Measurements from ENCODE around the gene SPO11. TPM values are rescaled to one million over a fixed set of nuclear protein-coding genes. Genes with fewer than 3 reads are reported as not detected.

The SPO11 gene

DNA sequence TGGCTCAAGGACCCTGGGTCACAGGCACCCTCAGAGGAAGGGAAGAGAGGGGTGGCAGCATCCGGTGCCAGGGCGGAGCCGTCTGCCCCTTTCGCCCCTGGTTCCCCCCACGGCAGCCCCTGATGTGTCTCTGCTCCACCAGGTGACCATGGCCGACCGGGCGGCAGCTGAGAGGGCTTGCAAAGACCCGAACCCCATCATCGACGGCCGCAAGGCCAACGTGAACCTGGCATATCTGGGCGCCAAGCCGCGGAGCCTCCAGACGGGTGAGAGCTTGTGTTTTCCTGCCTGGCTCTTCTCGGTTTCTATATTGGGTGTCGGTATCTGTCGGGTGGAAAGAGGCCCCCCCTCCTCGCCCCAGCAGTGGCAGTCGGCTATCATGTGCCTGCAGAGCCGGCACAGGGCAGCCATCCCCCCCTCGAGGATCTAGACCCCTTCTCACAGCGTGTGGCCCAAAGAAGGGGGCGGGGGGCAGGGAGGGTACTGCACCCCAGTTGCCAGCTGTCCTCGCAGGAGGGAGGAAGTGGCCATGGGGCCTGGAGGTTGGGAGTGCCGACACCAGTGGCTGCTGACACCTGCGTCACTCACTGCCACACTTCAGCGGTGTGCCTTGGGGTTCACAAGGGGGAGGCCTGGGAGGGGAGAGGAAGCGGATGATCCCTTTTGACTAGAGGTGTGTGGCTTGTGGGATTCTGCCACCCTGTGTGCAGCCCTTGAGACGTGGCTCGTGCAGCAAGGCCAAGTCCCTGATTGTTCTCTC lies 63.1 kb downstream of the SPO11 start:
- no peak overlapping the region for H3K27ac ChIP-seq (replicated peaks; ENCODE audit: low read length)
- no CpG with 5 or more reads among the region's 33 CpGs for WGBS, 2 donors (ENCODE audit: extremely low coverage in 2 of 2, insufficient read length in 2 of 2, insufficient replicate concordance in 1 of 2)

More for the DNA sequence above, 63.1 kb downstream of the SPO11 start:
- Histone ChIP-seq H4K91ac (ENCODE audit: low read depth, low read length, poor library complexity) (no peak overlapping the region), H2BK12ac (ENCODE audit: low read length) (no peak overlapping the region), H2AFZ (ENCODE audit: low read length) (no peak overlapping the region), H3K27me3 (ENCODE audit: control insufficient read depth in 3 of 3, insufficient read depth in 3 of 3, low read depth in 1 of 3, low read length in 3 of 3) (peaks cover 0 to 16% (median 6%) of the 10 kb centered on the region in 3 experiments), H3K4ac (ENCODE audit: low read length) (no peak overlapping the region), H4K8ac (ENCODE audit: low read depth, low read length) (no peak overlapping the region), H3K79me1 (ENCODE audit: low read depth, low read length) (peaks cover 16% of the 10 kb centered on the region), H3K4me3 (ENCODE audit: low read length in 2 of 2) (peak overlapping the region; percentile 15 to 99), H3K4me2 (ENCODE audit: insufficient read depth, low read length, poor library complexity, severe bottlenecking) (peak overlapping the region; percentile 54), H3K9me3 (replicated peaks in 1 of 2; ENCODE audit: control insufficient read depth in 2 of 2, insufficient read depth in 1 of 2, low read depth in 1 of 2, low read length in 2 of 2) (peaks cover 0 to 2% of the 10 kb centered on the region in 2 donors), H2BK120ac (ENCODE audit: low read depth, low read length) (no peak overlapping the region), H3K4me1 (ENCODE audit: control insufficient read depth in 2 of 2, insufficient read depth in 1 of 2, low read depth in 1 of 2, low read length in 2 of 2) (peaks cover 29 to 41% of the 10 kb centered on the region in 2 donors), H3K14ac (ENCODE audit: low read length) (peak overlapping the region; percentile 12), H3K18ac (ENCODE audit: low read length) (peak overlapping the region; percentile 15), H3K9ac (ENCODE audit: low read depth, low read length, poor library complexity) (peak overlapping the region; percentile 72), H2BK15ac (ENCODE audit: low read length) (peak overlapping the region; percentile 21), H3K36me3 (replicated peaks in 1 of 2; ENCODE audit: control insufficient read depth in 2 of 2, insufficient read depth in 2 of 2, low read length in 2 of 2) (peaks cover 18 to 48% of the 10 kb centered on the region in 2 donors), H2AK5ac (ENCODE audit: low read depth, low read length) (peak overlapping the region; percentile 61), H3K23ac (ENCODE audit: low read depth, low read length, poor library complexity) (peak overlapping the region; percentile 70), H2BK5ac (ENCODE audit: low read length) (no peak overlapping the region)
- no peak for DNase-seq (ENCODE audit: low spot score)

Small RNA genes within 50 kb of the gene (small RNA-seq; reads per million reads assigned to genes)
- gene MIR4325 (ENCODE audit: insufficient read depth) (not detected), gene RF00019 (ENCODE audit: insufficient read depth) (not detected), gene RPL39P39 (ENCODE audit: insufficient read depth) (not detected)
